Measurements from ENCODE around the gene CHD1. TPM values are rescaled to one million over a fixed set of nuclear protein-coding genes. Genes with fewer than 3 reads are reported as not detected.

The CHD1 gene
- total and polyA plus RNA-seq, 2 donors (not counting 3 experiments of a cell fraction or from before 2014, with no cell fraction given): 16.2 to 48.9 TPM

- dilution Hi-C loops (cut with MboI; ENCODE audit: extremely low pct_ligation_motif_present, low sequenced_read_pairs): no loop called here
- H3K36me3 ChIP-seq (ENCODE audit: control insufficient read depth in 2 of 2, extremely low read depth in 1 of 2, insufficient read depth in 2 of 2, low read length in 2 of 2): no peaks in the 10 kb centered on the region
- H2AFZ ChIP-seq (ENCODE audit: low read depth, low read length): no peak overlapping the region
- no peaks in the 10 kb centered on the region for H4K20me1 ChIP-seq (replicated peaks; ENCODE audit: control insufficient read depth, extremely low read depth, insufficient read depth, low read length)
- H3K27me3 ChIP-seq (ENCODE audit: control insufficient read depth in 2 of 2, insufficient read depth in 2 of 2, low read length in 2 of 2): no peaks in the 10 kb centered on the region
- H3K4me1 ChIP-seq (ENCODE audit: control insufficient read depth, extremely low read depth, insufficient read depth, low read length): no peaks in the 10 kb centered on the region
- no peak for DNase-seq (ENCODE audit: low read depth, low spot score)
- H3K9ac ChIP-seq (replicated peaks; ENCODE audit: extremely low read depth, insufficient read depth, low read length): no peak overlapping the region
- intact Hi-C loops (cut with micrococcal nuclease): no loop called here
- no TSS peak for BruUV-seq (replicated peaks)
- FAIRE-seq: no peak
- ChIA-PET CTCF (no interaction called here), POLR2A (no interaction called here)
- H3K4me3 ChIP-seq (replicated peaks in 1 of 3; ENCODE audit: insufficient read depth in 1 of 3, low read depth in 1 of 3, low read length in 3 of 3): no peak overlapping the region
- no peak overlapping the region for H3K4me2 ChIP-seq (ENCODE audit: insufficient read depth, low read length)
- TF ChIP-seq MAX (IDR thresholded peaks at IDR 0.05; ENCODE audit: insufficient read depth, insufficient read length) (no peak), FOS (IDR thresholded peaks at IDR 0.05; ENCODE audit: borderline replicate concordance, insufficient read depth, low read length) (no peak), CTCF (IDR thresholded peaks at IDR 0.05; ENCODE audit: extremely low read depth in 1 of 2, insufficient read depth in 1 of 2, low read depth in 1 of 2, low read length in 2 of 2) (no peak), POLR2AphosphoS5 (IDR thresholded peaks at IDR 0.05; ENCODE audit: insufficient read depth, low read depth, low read length) (no peak), POLR2A (IDR thresholded peaks at IDR 0.05; ENCODE audit: low read depth, low read length) (no peak), MYC (IDR thresholded peaks at IDR 0.05; ENCODE audit: low read depth, low read length) (no peak), GATA2 (IDR thresholded peaks at IDR 0.05; ENCODE audit: insufficient read depth, insufficient read length, low read depth, low read length) (no peak), JUN (IDR thresholded peaks at IDR 0.05; ENCODE audit: borderline replicate concordance, insufficient read depth, insufficient read length, low read depth) (no peak), EZH2 (IDR thresholded peaks at IDR 0.05; ENCODE audit: borderline replicate concordance, low read depth, low read length, severe bottlenecking) (no peak)
- H3K79me2 ChIP-seq (ENCODE audit: control insufficient read depth, insufficient read depth, low read length): no peaks in the 10 kb centered on the region
- no peaks in the 10 kb centered on the region for H3K9me1 ChIP-seq (replicated peaks; ENCODE audit: control insufficient read depth, extremely low read depth, insufficient read depth, low read length)
- no peaks in the 10 kb centered on the region for H3K9me3 ChIP-seq (replicated peaks; ENCODE audit: control insufficient read depth, insufficient read depth, low read length)
- H3K27ac ChIP-seq (ENCODE audit: insufficient read depth, low read depth, low read length): no peak overlapping the region
These were observed 82.9 kb downstream of the CHD1 start for GRCh38 chr5:98845878-98846277.

Data from endothelial cell of umbilical vein (primary cell).